PC-9 (cell line): Measurements from ENCODE around the gene NXN. TPM values are rescaled to one million over a fixed set of nuclear protein-coding genes. Genes with fewer than 3 reads are reported as not detected.

ENCODE experiments used
- BruUV-seq: library from RNA; stranded (reverse); fragments of 400-500 nt; replicated peaks from 2 replicates; lab custom pipeline; 2021; lab: Mats Ljungman, UMichigan
- CTCF ChIA-PET: fragments of 300-600 bp; sonication (Branson Sonifier 250); formaldehyde crosslinking; loops from one replicate; lab custom pipeline; 2022; ENCODE audit warnings: antibody characterized with exemption; lab: Charles Lee
- POLR2A ChIA-PET: fragments of 300-600 bp; sonication (Branson Sonifier 250); formaldehyde crosslinking; loops from one replicate; lab custom pipeline; 2022; ENCODE audit warnings: antibody characterized with exemption; ENCODE audit not compliant: unreplicated experiment; lab: Charles Lee
- DNase-seq, 2 experiments: peaks; one replicate each; pipeline versions ENCODE4 v3.0.0 to v3.0.0-alpha.2; 2015 to 2022; ENCODE audit warnings: mixed read lengths in 1 of 2
- H2AFZ ChIP-seq: fragments of 200-600 bp; sonication (generic); 2 replicates; pipeline ENCODE4 v1.8.1; 2017; ENCODE audit warnings: antibody characterized with exemption
- H3F3A ChIP-seq: fragments of 200-600 bp; sonication (generic); 2 replicates; pipeline ENCODE4 v1.8.1; 2017; ENCODE audit warnings: antibody characterized with exemption, mild to moderate bottlenecking, low read depth; ENCODE audit not compliant: insufficient read depth
- H3K27ac ChIP-seq: fragments of 200-600 bp; sonication (generic); 2 replicates; pipeline ENCODE4 v1.6.1; 2016; ENCODE audit warnings: mixed run types
- H3K27me3 ChIP-seq: fragments of 200-600 bp; sonication (generic); 2 replicates; pipeline ENCODE4 v1.6.1; 2016; ENCODE audit warnings: low read depth, mixed run types; ENCODE audit not compliant: insufficient read depth
- H3K36me3 ChIP-seq: fragments of 200-600 bp; sonication (generic); 2 replicates; pipeline ENCODE4 v1.6.1; 2016; ENCODE audit warnings: low read depth, mixed run types
- H3K4me1 ChIP-seq: fragments of 200-600 bp; sonication (generic); replicated peaks from 2 replicates; pipeline ENCODE4 v1.6.1; 2016; ENCODE audit warnings: mixed run types; ENCODE audit not compliant: insufficient read depth
- H3K4me2 ChIP-seq: fragments of 200-600 bp; sonication (generic); 2 replicates; pipeline ENCODE4 v1.6.1; 2017; ENCODE audit warnings: mixed run types
- H3K4me3 ChIP-seq: fragments of 200-600 bp; sonication (generic); 2 replicates; pipeline ENCODE4 v1.6.1; 2016; ENCODE audit warnings: mixed run types
- H3K79me2 ChIP-seq: fragments of 200-600 bp; sonication (generic); 2 replicates; pipeline ENCODE4 v1.6.1; 2017; ENCODE audit warnings: low read depth, mixed run types
- H3K9me2 ChIP-seq: fragments of 200-600 bp; sonication (generic); 2 replicates; pipeline ENCODE4 v1.8.1; 2017; ENCODE audit warnings: mild to moderate bottlenecking; ENCODE audit not compliant: insufficient read depth
- H3K9me3 ChIP-seq: fragments of 200-600 bp; sonication (generic); 2 replicates; pipeline ENCODE4 v1.8.1; 2016; ENCODE audit warnings: low read depth; ENCODE audit not compliant: insufficient read depth
- H4K20me1 ChIP-seq: fragments of 200-600 bp; sonication (generic); 2 replicates; pipeline ENCODE4 v1.8.1; 2017; ENCODE audit not compliant: insufficient read depth
- CTCF ChIP-seq: fragments of 200-600 bp; sonication (generic); conservative IDR thresholded peaks from 2 replicates; pipeline ENCODE4 v1.6.1; 2017; ENCODE audit warnings: mixed run types, antibody characterized with exemption, mild to moderate bottlenecking, moderate library complexity
- EZH2 ChIP-seq: fragments of 200-600 bp; sonication (generic); IDR thresholded peaks from 2 replicates; pipeline ENCODE4 v1.8.0; 2017; ENCODE audit warnings: antibody characterized with exemption, low read depth
- intact Hi-C: fragments of 100-400 bp; cut with micrococcal nuclease; formaldehyde crosslinking; loops from one replicate; pipeline ENCODE4 v1.10.0; 2022; ENCODE audit not compliant: unreplicated experiment
- total RNA-seq: library from RNA; stranded (reverse); gene quantifications from 2 replicates; pipeline ENCODE4 v1.2.3, GENCODE V29; 2021

The NXN gene
- total RNA-seq, 1 experiment from 2014 or later: 59.8 TPM

GRCh38 chr17:917941-918740, 61.4 kb downstream of the NXN start:
- BruUV-seq: no TSS peak
- no peak for DNase-seq
- Histone ChIP-seq H3F3A (peaks cover 6% of the 10 kb centered on the region; the same call in 1 of the 2 replicates), H4K20me1 (peaks cover 15% of the 10 kb centered on the region), H3K27ac (no peak overlapping the region), H3K9me2 (no peaks in the 10 kb centered on the region), H2AFZ (no peak overlapping the region), H3K9me3 (no peaks in the 10 kb centered on the region), H3K4me3 (no peak overlapping the region), H3K79me2 (no peaks in the 10 kb centered on the region), H3K4me2 (no peak overlapping the region), H3K36me3 (no peaks in the 10 kb centered on the region), H3K4me1 (no peaks in the 10 kb centered on the region), H3K27me3 (no peaks in the 10 kb centered on the region)
- ChIA-PET POLR2A (no interaction called here), CTCF (no interaction called here)
- no peak for TF ChIP-seq EZH2
- TF ChIP-seq CTCF: no peak
- intact Hi-C loops: no loop called here

GRCh38 chr17:917391-917811, 62.2 kb downstream of the NXN start:
- intact Hi-C loops: no loop called here
- Histone ChIP-seq H3K4me2 (no peak overlapping the region), H3K27ac (no peak overlapping the region), H3K79me2 (no peaks in the 10 kb centered on the region), H3K27me3 (no peaks in the 10 kb centered on the region), H3K4me1 (no peaks in the 10 kb centered on the region), H3K4me3 (no peak overlapping the region), H2AFZ (no peak overlapping the region), H3K9me2 (no peaks in the 10 kb centered on the region), H3K36me3 (no peaks in the 10 kb centered on the region), H4K20me1 (peaks cover 20% of the 10 kb centered on the region), H3K9me3 (no peaks in the 10 kb centered on the region), H3F3A (peaks cover 6% of the 10 kb centered on the region; the same call in 1 of the 2 replicates)
- ChIA-PET POLR2A (no interaction called here), CTCF (no interaction called here)
- no peak for DNase-seq
- TF ChIP-seq CTCF: no peak
- TF ChIP-seq EZH2: no peak
- BruUV-seq: no TSS peak

- H4K20me1 ChIP-seq: peaks cover 23% of the 10 kb centered on the region
- no peaks in the 10 kb centered on the region for H3K79me2 ChIP-seq
- TF ChIP-seq CTCF (no peak), EZH2 (no peak)
- CTCF ChIA-PET: no interaction called here
- intact Hi-C loops: no loop called here
- peaks cover 6% of the 10 kb centered on the region; the same call in 1 of the 2 replicates for H3F3A ChIP-seq
- no peaks in the 10 kb centered on the region for H3K4me1 ChIP-seq
- no TSS peak for BruUV-seq
- no peak overlapping the region for H3K4me3 ChIP-seq
- H3K4me2 ChIP-seq: no peak overlapping the region
- no peak for DNase-seq
- no peak overlapping the region for H2AFZ ChIP-seq
- no peaks in the 10 kb centered on the region for H3K9me3 ChIP-seq
- H3K27ac ChIP-seq: no peak overlapping the region
- H3K36me3 ChIP-seq: no peaks in the 10 kb centered on the region
- POLR2A ChIA-PET: no interaction called here
- no peaks in the 10 kb centered on the region for H3K27me3 ChIP-seq
- no peaks in the 10 kb centered on the region for H3K9me2 ChIP-seq
Measured at GRCh38 chr17:916315-916714, 63.3 kb downstream of the NXN start.
